Right cardiac atrium (tissue), 5 donors: Measurements from ENCODE around the gene RECQL5. TPM values are rescaled to one million over a fixed set of nuclear protein-coding genes. Genes with fewer than 3 reads are reported as not detected.
"Not testable (repeated sequence)": the region's sequence is repeated elsewhere in the genome, so short reads cannot be mapped to it uniquely, and the experiment has no call there.

Source experiments
- ATAC-seq, 2 donors: fragments of 200-7000 bp; cut with Tn5 transposase; one replicate each; pipeline versions ENCODE4 v1.8.0 to v1.9.1; 2020; ENCODE audit warnings: moderate library complexity in 2 of 2, mild to moderate bottlenecking in 1 of 2
- DNase-seq, 3 donors: peaks; one replicate each; pipeline ENCODE4 v3.0.0-alpha.2; 2020
- H3K27ac ChIP-seq: one replicate; pipeline ENCODE4 v1.5.1; 2013; ENCODE audit warnings: mild to moderate bottlenecking, low read length, control low read depth, moderate library complexity
- H3K27me3 ChIP-seq: one replicate; pipeline ENCODE4 v1.6.1; 2013; ENCODE audit not compliant: control insufficient read depth, insufficient read depth
- H3K4me1 ChIP-seq: one replicate; pipeline ENCODE4 v1.6.1; 2013; ENCODE audit warnings: low read length; ENCODE audit not compliant: control insufficient read depth, insufficient read depth
- H3K4me3 ChIP-seq: one replicate; pipeline ENCODE4 v1.5.1; 2013; ENCODE audit warnings: low read length, control low read depth
- H3K9me3 ChIP-seq: one replicate; pipeline ENCODE4 v1.6.1; 2013; ENCODE audit warnings: low read length; ENCODE audit not compliant: control insufficient read depth
- WGBS: extraction: QIAGEN DNeasy Blood & Tissue Kit; methylation state at CpG from one replicate; pipeline ENCODE4 v1.1.7; 2013; 5-methylcytosine and 5-hydroxymethylcytosine counted together
- intact Hi-C, 4 donors: fragments of 100-400 bp; cut with DNase I; formaldehyde crosslinking; loops; one replicate each; pipeline versions ENCODE4 v1.11.0 to v1.14.0; 2022 to 2023
- polyA plus RNA-seq: library from polyadenylated mRNA; stranded (reverse); fragments of 200-250 nt; gene quantifications from one replicate; pipeline ENCODE4 v1.2.3, GENCODE V29; 2013
- total RNA-seq, 4 donors: library from RNA; stranded (reverse); fragmentation: NEBNext Ultra II Directional; extraction: Animal tissue kit (Norgen Biotek cat#: 25700); gene quantifications; one replicate each; pipeline ENCODE4 v1.2.1, GENCODE V29; 2021
- donor health status: healthy with polysubstance abuse.
- donor health status: DM: no; HTN: yes; CAD: no.
- donor health status: DM: no; HTN: no; CAD: no.
- donor health status: DM: no; HTN: yes; CAD: no; lungs with severe emphysema.
- donor health status: DM: yes; HTN: yes; CAD: no.

RECQL5 gene
- total and polyA plus RNA-seq, 5 donors, result 7.9 to 19.9 (median 14.1) TPM

DNA sequence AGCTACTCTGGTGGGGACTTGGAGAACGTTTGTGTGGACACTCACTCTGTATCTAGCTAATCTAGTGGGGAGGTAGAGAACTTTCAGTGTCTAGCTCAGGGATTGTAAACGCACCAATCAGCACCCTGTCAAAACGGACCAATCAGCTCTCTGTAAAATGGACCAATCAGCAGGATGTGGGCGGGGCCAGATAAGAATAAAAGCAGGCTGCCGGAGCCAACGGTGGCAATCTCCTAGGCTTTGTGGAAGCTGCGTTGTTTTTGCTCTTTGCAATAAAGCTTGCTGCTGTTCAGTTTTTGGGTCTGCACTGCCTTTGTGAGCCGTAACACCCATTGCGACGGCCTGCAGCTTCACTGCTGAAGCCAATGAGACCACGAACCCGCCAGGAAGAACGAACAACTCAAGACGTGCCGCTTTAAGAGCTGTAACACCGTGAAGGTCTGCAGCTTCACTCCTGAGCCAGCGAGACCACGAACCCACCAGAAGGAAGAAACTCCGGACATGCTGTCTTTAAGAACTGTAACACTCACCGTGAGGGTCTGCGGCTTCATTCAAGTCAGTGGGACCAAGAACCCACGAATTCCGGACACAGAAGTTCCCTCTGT is 85.7 kb downstream of the RECQL5 start:
- H3K9me3 ChIP-seq, DNase-seq, H3K27ac ChIP-seq, H3K4me1 ChIP-seq, H3K27me3 ChIP-seq, ATAC-seq, H3K4me3 ChIP-seq: not testable (repeated sequence)
- intact Hi-C loops, result loop anchor here in 1 of 4 donors (10.0 kb wide), 2 partner anchors 56 to 146 kb away; partner anchors contain the start of gene LLGL2
- 82% methylated on average over 23 of the region's 23 CpGs for WGBS

Other genes starting within 250 kb of the RECQL5 start
- gene TMEM94, start 210.5 kb downstream of the RECQL5 start, total RNA-seq, result 10 to 100 TPM; 40.3 to 54.6 (median 50.3) TPM
- 41.0 TPM for gene TMEM94, start 210.5 kb downstream of the RECQL5 start, polyA plus RNA-seq
- 10 to 100 TPM; 38.0 to 50.4 (median 46.4) TPM for gene CASKIN2, start 151.6 kb downstream of the RECQL5 start, total RNA-seq
- gene CASKIN2, start 151.6 kb downstream of the RECQL5 start, polyA plus RNA-seq, result 25.9 TPM
- gene TSEN54, start 150.6 kb downstream of the RECQL5 start, total RNA-seq, result 1 to 10 TPM; 5.9 to 7.1 (median 6.8) TPM
- 9.6 TPM for gene TSEN54, start 150.6 kb downstream of the RECQL5 start, polyA plus RNA-seq
- 10 to 100 TPM in 1 of 4 donors, 1 to 10 TPM in 3; 5.7 to 10.4 (median 7.6) TPM for gene LLGL2, start 141.5 kb downstream of the RECQL5 start, total RNA-seq
- 8.6 TPM for gene LLGL2, start 141.5 kb downstream of the RECQL5 start, polyA plus RNA-seq
- gene MYO15B, start 79.4 kb downstream of the RECQL5 start, total RNA-seq, result 100 to 1,000 TPM in 1 of 4 donors, 10 to 100 TPM in 3; 75.8 to 131 (median 93.4) TPM
- 70.9 TPM for gene MYO15B, start 79.4 kb downstream of the RECQL5 start, polyA plus RNA-seq
- 10 to 100 TPM in 2 of 4 donors, 1 to 10 TPM in 2; 6.9 to 12.2 (median 9.6) TPM for gene SMIM5, start 33.7 kb downstream of the RECQL5 start, total RNA-seq
- 13.5 TPM for gene SMIM5, start 33.7 kb downstream of the RECQL5 start, polyA plus RNA-seq
- gene SAP30BP, start 184 bp upstream of the RECQL5 start, total RNA-seq, result 10 to 100 TPM; 51.0 to 66.5 (median 56.3) TPM
- gene SAP30BP, start 184 bp upstream of the RECQL5 start, polyA plus RNA-seq, result 58.5 TPM
- gene ITGB4, start 54.3 kb upstream of the RECQL5 start, total RNA-seq, result 10 to 100 TPM; 19.9 to 29.7 (median 23.6) TPM
- gene ITGB4, start 54.3 kb upstream of the RECQL5 start, polyA plus RNA-seq, result 12.7 TPM
- 10 to 100 TPM; 15.9 to 19.5 (median 17.3) TPM for gene GALK1, start 98.0 kb upstream of the RECQL5 start, total RNA-seq
- 22.6 TPM for gene GALK1, start 98.0 kb upstream of the RECQL5 start, polyA plus RNA-seq
- 10 to 100 TPM; 18.2 to 22.5 (median 19.9) TPM for gene UNK, start 117.7 kb upstream of the RECQL5 start, total RNA-seq
- 20.8 TPM for gene UNK, start 117.7 kb upstream of the RECQL5 start, polyA plus RNA-seq
- gene UNC13D, start 177.2 kb upstream of the RECQL5 start, total RNA-seq, result 10 to 100 TPM; 12.6 to 30.4 (median 27.4) TPM
- gene UNC13D, start 177.2 kb upstream of the RECQL5 start, polyA plus RNA-seq, result 18.8 TPM
- gene WBP2, start 188.2 kb upstream of the RECQL5 start, total RNA-seq, result 100 to 1,000 TPM; 112 to 128 (median 118) TPM
- 109 TPM for gene WBP2, start 188.2 kb upstream of the RECQL5 start, polyA plus RNA-seq
- 10 to 100 TPM; 24.1 to 25.9 (median 25.3) TPM for gene TRIM47, start 211.4 kb upstream of the RECQL5 start, total RNA-seq
- gene TRIM47, start 211.4 kb upstream of the RECQL5 start, polyA plus RNA-seq, result 19.2 TPM
- gene TRIM65, start 229.8 kb upstream of the RECQL5 start, total RNA-seq, result 10 to 100 TPM in 1 of 4 donors, 1 to 10 TPM in 3; 5.7 to 10.7 (median 7.7) TPM
- 7.9 TPM for gene TRIM65, start 229.8 kb upstream of the RECQL5 start, polyA plus RNA-seq
- gene MRPL38, start 237.7 kb upstream of the RECQL5 start, total RNA-seq, result 10 to 100 TPM; 64.1 to 94.2 (median 83.8) TPM
- gene MRPL38, start 237.7 kb upstream of the RECQL5 start, polyA plus RNA-seq, result 57.9 TPM